ENCODE data around the gene ACACB.

Gene ACACB

DNA sequence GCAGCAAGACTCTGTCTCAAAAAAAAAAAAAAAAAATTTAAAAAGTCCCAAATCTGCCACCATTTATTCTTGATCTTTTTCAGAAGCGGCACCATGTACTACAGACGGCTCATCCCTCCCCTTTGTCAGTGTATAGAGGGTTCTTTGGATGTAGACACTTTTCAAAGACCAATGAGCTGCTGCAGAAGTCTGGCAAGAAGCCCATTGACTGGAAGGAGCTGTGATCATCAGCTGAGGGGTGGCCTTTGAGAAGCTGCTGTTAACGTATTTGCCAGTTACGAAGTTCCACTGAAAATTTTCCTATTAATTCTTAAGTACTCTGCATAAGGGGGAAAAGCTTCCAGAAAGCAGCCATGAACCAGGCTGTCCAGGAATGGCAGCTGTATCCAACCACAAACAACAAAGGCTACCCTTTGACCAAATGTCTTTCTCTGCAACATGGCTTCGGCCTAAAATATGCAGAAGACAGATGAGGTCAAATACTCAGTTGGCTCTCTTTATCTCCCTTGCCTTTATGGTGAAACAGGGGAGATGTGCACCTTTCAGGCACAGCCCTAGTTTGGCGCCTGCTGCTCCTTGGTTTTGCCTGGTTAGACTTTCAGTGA, 6.5 kb upstream of the ACACB start:
- DNase-seq (ENCODE audit: insufficient read length, low spot score) (no peak), FAIRE-seq (no peak)

GRCh38 chr12:109110988-109111495, 5.3 kb upstream of the ACACB start:
- DNase-seq (ENCODE audit: insufficient read length, low spot score) (peak; percentile 79), FAIRE-seq (no peak)

DNA sequence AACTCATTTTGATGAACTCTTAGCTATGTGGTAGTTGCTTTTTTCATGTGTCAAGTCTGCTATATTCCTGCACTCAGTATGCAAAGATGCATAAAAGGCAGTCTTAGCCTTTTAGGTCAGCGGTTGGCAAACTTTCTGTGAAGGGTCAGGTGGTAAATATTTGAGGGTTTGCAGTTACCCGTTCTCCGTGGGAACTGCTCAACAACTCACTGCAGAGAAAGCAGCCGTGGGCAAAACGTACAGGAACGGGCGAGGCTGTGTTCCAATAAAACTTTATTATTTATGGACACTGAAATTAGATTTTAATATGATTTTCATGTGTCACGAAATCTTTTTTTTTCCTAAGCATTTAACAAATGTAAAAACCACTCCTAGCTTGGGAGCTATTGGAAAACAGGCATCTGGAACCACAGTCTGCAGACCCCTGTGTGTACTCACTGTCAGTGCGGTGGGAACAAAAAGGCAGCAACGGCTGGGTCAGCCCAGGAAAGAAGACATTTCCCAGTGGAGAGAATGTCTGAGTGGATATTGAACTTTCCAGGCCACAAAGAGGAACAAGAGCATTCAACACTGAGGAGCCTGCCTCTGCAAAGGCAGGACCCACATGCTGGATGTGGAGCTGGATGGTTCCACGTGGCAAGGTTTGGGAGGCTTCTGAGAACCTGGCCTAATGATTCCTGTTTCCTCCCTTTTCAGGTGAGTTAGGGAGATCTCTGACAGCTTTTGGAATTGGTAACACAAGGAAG, 3.5 kb upstream of the ACACB start:
- DNase-seq (ENCODE audit: insufficient read length, low spot score) (no peak), FAIRE-seq (no peak)

GRCh38 chr12:109113661-109114321, 2.6 kb upstream of the ACACB start:
- no peak for DNase-seq (ENCODE audit: insufficient read length, low spot score)
- FAIRE-seq, result no peak

DNA sequence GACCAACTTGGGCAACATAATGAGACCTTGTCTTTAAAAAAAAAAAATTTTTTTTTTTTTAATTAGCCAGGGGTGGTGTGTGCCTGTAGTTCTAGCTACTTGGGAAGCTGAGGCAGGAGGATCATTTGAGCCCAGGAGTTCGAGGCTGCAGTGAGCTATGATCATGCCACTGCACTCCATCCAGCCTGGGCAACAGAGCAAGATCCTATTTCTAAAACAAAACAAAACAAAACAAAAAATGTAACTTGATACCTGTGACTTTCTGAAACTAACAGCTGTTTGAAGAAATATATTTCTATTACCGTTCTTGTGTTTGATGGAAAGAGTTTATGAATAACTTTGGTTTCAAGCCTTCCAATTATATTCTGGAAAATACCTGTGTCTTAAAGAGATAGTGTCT, 1.7 kb upstream of the ACACB start:
- DNase-seq (ENCODE audit: insufficient read length, low spot score) (no peak), FAIRE-seq (no peak)

DNA sequence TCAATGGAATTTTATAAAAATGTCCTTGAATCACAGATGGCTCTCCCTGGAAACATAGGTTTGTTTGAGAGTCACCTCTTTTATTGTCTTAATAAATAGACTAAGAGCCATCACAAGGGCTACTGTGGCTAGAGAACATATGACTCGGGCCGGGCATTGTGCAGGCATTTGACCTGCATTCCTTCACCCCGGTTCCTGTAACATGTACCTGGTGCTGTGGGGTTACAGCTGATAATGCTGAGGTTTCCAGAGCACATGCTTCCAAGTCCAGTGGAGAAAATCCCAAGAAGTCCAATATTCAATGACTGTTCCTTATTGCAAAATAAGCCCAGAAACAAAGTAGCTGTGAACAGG, 1.0 kb upstream of the ACACB start:
- FAIRE-seq (no peak), DNase-seq (ENCODE audit: insufficient read length, low spot score) (no peak)

GRCh38 chr12:109116611-109116949, 193 bp downstream of the ACACB start:
- FAIRE-seq, result no peak
- no peak for DNase-seq (ENCODE audit: insufficient read length, low spot score)

DNA sequence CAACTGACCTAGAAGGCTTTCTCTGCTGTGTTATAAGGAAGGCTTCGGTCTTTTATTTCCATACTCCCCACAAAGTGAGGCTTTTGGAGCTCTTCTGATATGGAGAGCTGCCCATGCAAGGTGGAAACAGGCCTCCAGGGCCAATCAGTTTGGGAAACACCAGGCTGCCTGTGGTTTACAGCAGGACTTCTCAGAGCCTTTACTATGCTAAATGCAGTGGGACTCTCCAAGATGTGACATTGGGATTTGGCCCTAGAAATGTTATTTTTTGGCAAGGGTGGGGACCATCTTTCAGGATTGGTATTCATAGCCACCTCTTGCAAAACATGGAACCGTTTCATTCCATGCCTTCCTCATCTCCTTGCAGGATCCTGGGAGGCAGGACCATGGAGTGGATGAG, 3.7 kb downstream of the ACACB start:
- no peak for DNase-seq (ENCODE audit: insufficient read length, low spot score)
- FAIRE-seq, result no peak

- peak; percentile 40 for FAIRE-seq
- no peak for DNase-seq (ENCODE audit: insufficient read length, low spot score)
Measured at GRCh38 chr12:109120557-109120956, 4.2 kb downstream of the ACACB start.

DNA sequence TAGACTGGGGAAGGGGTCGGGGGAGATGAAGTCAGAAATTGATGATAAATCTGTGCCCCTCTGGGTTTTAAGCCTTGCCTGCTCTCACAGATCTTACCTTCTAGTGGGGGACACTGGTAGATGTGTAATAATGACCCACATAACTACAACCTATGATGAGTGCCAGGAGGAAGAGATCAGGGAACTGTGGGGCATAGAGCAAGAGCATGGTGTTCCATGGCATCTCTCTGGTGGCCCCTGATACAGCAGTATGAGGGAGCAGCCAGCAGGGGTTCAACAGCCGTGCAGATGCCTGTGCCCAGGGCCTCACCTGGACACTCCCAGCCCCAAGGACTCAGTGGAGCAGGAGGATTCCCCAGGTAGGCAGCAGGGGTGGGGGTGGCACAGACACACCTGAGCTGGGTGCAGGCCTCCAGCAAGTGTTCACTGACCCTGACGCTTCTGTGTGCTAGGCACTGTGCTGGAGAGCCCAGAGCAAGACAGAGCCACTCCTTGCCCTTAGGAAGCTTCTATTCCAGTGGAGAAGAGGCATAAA, 5.0 kb downstream of the ACACB start:
- no peak for DNase-seq (ENCODE audit: insufficient read length, low spot score)
- FAIRE-seq, result no peak

GRCh38 chr12:109124878-109125648, 8.7 kb downstream of the ACACB start:
- FAIRE-seq (no peak), DNase-seq (ENCODE audit: insufficient read length, low spot score) (no peak)

DNA sequence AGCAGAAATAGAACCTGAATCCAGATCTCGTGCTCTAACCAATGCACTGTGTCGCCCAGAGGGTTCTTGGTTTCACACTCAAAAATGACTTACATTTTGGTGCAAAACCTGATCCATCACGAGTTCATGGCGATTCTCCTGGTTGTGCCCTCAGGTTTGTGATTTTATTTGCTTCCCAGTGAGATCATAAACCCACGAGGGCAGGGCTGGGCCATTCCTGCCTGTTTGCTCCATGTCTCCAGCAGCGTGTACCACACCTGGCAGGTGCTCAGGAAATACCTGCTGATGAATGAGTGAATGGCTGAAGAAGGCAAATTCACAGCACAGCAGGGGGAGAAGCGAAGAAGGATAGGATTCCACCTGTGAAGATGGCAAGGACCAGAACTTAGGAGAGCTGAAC, 9.4 kb downstream of the ACACB start:
- FAIRE-seq (no peak), DNase-seq (ENCODE audit: insufficient read length, low spot score) (no peak)

DNA sequence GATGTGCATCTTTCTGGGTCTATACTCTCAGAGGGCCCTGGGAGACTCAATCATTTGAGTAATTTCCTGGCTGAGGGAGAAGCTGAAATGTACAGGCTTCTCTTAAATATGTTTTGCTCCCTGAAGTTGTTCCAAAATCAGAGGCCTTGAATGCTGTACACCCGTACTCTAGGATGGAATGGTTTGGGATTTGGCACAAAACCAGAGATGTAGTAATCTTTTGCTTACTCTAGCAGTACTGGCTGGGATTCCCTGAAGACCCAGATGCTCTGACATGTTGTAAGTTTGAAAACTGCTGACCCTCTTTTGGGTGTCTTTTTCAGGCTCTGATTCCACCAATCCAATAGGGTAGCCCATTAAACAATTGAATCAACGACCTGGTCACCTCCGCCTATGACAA, 10.4 kb downstream of the ACACB start:
- FAIRE-seq (no peak), DNase-seq (ENCODE audit: insufficient read length, low spot score) (no peak)

DNA sequence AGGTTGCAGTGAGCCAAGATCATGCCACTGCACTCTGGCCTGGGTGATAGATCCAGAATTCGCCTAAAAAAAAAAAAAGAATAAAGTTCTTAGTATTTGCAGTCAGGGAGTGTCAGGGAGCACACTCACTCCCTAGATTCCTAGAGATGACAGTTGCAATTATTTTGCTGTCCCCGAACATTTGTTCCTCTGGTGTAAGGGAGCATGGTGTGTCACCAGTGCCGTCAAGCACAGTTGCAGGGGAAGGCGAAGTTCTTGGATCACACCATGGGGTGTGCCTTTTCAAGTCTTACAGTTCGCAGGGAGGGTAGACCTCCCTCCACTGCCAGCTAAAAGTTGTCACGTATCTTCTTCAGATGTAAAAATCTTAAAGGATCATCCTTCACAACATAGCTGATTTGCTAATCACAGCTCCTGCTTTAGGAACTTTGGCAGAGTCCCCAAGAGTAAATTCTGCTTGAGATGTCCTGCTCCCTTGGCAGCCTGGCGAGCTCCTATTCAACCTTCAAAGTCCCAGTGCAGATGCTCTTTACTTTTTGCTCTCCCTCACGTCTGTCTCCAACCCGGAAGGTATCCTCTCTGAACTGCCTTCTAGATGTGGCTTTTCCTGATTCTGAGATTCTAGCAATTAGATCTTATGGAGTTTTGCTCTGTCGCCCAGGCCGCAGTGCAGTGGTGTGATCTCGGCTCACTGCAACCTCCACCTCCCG, 11.3 kb downstream of the ACACB start:
- no peak for DNase-seq (ENCODE audit: insufficient read length, low spot score)
- FAIRE-seq, result no peak

- FAIRE-seq, result no peak
- DNase-seq (ENCODE audit: insufficient read length, low spot score), result no peak
Measured at GRCh38 chr12:109130297-109131153, 14.1 kb downstream of the ACACB start.

GRCh38 chr12:109131154-109132050, 15.0 kb downstream of the ACACB start:
- DNase-seq (ENCODE audit: insufficient read length, low spot score) (peak; percentile 33), FAIRE-seq (no peak)

GRCh38 chr12:109134186-109134917, 18.0 kb downstream of the ACACB start:
- FAIRE-seq (no peak), DNase-seq (ENCODE audit: insufficient read length, low spot score) (peak; percentile 49)

- FAIRE-seq, result no peak
- no peak for DNase-seq (ENCODE audit: insufficient read length, low spot score)
Measured at GRCh38 chr12:109137055-109137454, 20.7 kb downstream of the ACACB start.

Data from HTR-8/SVneo (cell line).